GM18507 (cell line): ENCODE measurements around the gene HRAS.

ENCODE experiments used
- DNase-seq: peaks from one replicate; pipeline ENCODE4 v3.0.0; 2011; ENCODE audit warnings: low read depth; ENCODE audit not compliant: insufficient read length; ENCODE audit errors: extremely low spot score
- FAIRE-seq: peaks from 2 replicates; lab custom pipeline; 2011; peaks lifted over from hg19 to GRCh38; lab: Jason Lieb, UNC

The HRAS gene

GRCh38 chr11:555780-556661 lies 20.6 kb upstream of the HRAS start:
- no peak for DNase-seq

DNA sequence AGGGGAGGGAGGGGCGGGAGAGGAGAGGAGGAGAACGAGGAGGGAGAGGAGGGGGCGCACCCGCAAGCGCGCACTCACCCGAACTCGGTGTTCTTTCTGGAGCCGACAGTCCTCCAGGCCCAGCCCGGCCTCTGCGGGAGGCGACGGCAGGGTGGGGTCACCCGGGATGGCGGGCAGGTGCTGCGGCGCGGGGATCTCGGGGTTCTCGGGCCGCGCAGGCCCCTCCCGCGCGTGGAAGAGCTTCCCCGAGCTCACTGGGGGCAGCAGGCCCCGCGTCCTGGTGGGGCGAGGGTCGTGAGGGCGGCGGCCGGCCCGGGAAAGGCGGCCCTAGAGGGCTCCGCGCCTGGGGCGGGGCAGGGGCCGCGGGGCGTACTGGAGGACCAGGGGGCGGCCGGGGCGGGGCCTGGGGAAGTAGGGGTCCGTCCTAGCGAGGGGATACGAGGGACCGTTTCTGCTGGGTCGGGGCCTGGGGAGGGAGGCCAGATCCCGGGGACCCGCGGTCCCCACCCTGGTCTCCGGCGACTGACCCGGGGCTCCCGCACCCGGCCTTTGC lies 19.9 kb upstream of the HRAS start:
- FAIRE-seq (no peak), DNase-seq (no peak)

More at GRCh38 chr11:555780-556661, 20.6 kb upstream of the HRAS start:
- no peak for FAIRE-seq

DNA sequence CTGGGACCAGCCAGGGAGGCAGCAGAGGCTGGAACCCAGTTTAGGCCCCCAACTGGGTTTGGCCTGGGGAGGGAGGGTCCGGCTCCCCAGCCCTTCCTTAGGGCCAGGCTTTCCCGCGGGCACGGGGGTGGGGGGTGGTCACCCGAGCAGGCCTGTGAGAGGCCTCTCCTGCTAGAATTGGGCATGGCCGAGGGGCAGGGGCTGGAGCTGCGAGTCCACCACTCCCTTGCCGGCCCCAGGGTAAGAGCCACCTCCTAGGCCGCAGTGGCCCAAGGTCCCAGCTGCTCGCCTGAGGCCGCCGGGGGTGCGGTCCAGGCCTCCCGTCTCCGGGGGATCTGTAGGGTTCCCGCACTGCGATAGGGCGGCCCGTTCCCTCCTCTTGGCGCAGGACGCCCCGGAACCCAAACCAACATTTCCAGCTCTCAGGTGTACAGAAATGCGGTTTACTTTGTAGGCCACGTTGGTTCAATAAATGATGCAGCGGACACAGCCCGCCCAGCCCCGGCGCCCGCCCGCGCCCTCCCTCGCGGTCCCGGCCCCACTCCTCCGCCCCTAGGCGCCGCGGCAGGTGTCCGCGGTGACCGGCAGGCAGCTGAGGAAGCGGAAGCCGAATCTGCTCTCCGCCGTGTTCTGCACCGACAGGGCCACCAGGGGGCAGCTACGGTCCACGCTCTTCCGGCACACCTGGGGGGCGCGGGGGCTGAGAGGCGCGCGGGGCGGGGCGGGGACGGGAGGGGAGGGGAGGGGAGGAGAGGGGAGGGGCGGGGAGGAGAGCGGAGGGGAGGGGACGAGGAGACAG lies 19.3 kb upstream of the HRAS start:
- DNase-seq (peak; percentile 68), FAIRE-seq (peak; percentile 49)

DNA sequence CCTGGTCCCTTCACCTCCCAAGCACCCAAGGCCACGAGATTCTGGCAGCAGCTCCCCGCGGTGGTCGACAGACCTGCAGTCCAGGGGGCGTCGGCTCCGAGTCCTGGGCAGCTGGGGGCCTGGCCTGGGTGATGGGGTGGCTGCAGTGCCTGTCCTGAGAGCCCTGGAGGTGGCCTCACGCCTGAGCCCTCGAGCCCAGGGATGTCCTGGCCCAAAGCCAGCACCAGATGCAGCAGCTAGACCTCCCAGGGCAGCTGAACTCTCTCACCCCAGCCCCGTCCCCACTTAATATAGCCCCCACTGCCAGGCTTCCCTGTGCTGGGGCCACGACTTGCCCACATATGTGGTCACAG lies 18.6 kb upstream of the HRAS start:
- FAIRE-seq (no peak), DNase-seq (no peak)

GRCh38 chr11:553083-553987 lies 18.0 kb upstream of the HRAS start:
- no peak for DNase-seq
- FAIRE-seq = no peak

- no peak for DNase-seq
Observed at GRCh38 chr11:551596-551995, 16.2 kb upstream of the HRAS start.

GRCh38 chr11:551131-551530 lies 15.8 kb upstream of the HRAS start:
- FAIRE-seq = no peak

More at GRCh38 chr11:551596-551995, 16.2 kb upstream of the HRAS start:
- FAIRE-seq = no peak

GRCh38 chr11:550746-551085 lies 15.3 kb upstream of the HRAS start:
- FAIRE-seq (no peak), DNase-seq (no peak)

More at GRCh38 chr11:551131-551530, 15.8 kb upstream of the HRAS start:
- DNase-seq = no peak

DNA sequence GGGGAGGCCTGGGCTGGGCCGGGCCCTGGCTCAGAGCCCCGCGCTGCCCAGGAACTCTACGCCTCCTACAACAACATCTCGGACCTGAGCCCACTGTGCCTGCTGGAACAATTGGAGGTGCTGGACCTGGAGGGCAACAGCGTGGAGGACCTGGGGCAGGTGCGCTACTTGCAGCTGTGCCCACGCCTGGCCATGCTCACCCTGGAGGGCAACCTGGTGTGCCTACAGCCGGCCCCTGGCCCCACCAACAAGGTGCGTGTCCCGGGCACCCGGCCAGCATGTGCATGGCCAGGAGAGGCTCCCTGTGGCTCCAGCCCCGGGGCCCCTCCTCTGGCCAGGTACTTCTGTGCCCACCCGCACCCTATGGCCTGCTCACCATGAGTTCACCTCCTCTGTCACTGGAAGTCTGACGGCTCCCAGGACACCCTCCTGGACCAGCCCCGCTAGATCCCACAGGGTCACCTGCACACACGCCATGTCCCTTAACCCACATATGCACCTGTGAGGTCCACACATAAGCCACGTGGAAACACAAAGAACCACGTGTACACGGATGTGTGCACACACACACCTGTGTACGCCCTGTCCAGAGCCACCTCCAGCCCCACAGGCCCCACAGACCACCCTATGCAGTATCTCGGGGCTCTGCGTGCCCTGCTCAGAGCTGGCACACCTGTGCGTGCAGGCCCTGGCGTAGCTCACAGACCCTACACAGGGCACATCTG lies 14.8 kb upstream of the HRAS start:
- DNase-seq = no peak
- FAIRE-seq = no peak

DNA sequence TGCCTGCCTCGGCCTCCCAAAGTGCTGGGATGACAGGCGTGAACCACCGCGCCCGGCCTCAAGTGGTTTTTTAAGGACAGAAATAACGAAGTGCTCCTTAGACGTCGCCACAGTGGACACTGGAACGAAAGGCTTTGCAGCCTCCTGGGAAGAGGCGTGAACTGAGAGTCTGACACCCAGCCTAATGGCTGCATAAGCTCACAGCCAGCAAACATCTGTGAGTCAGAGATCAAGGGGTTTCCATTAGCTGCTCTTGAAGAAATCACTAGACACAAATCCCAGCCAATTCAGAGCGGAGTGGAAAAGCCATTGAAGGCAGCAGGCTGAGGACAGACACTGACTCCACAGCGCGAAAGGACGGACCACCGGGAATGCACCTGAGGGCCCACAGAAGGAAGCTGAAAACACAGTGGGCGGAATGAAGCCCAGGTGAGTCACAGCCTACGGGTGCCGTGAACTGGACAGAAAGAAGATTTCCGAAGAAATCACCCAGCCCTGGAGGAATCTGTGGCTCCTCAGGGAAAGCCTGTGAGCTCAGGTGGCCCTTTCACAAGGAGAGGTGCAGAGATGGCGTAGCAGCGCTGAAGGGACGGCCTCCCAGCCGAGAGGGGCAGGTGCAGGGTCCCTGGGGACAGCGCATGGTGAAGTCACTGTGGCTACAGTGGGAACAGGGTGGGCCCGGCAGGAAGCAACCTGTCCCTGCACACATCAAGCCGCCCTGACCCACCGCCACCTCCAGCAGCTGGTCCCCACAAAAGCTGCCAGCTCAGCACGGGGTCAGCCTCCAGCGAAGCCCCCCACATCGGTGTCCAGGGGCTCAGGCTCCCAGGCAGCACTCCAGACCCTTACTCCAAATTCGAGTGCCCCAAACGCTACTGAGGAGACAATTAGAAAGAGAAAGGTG lies 13.6 kb upstream of the HRAS start:
- no peak for DNase-seq
- FAIRE-seq = no peak

- FAIRE-seq (no peak), DNase-seq (no peak)
Observed at GRCh38 chr11:545171-545570, 9.8 kb upstream of the HRAS start.

- DNase-seq (no peak), FAIRE-seq (no peak)
Observed at GRCh38 chr11:544817-545166, 9.4 kb upstream of the HRAS start.

DNA sequence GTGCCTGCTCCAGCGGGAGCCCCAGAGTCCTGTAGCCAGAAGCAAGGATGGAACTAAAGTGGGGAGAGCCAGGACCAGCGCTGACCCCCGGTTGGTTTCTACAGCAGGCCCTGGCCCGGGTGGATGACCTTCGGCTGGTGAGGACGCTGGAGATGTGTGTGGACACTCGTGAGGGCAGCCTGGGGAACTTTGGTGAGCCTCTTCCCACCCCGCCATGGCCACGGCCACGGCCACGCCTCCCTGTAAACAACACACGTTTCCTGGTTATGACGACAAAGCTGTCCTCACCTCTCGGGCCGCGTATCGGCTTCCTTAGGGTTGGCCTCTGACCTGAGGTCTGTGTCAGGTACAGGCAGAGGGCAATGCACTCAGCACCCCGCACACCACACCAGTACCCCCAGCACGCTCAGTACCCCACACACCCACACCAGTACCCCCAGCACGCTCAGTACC lies 6.1 kb upstream of the HRAS start:
- FAIRE-seq = no peak
- no peak for DNase-seq

DNA sequence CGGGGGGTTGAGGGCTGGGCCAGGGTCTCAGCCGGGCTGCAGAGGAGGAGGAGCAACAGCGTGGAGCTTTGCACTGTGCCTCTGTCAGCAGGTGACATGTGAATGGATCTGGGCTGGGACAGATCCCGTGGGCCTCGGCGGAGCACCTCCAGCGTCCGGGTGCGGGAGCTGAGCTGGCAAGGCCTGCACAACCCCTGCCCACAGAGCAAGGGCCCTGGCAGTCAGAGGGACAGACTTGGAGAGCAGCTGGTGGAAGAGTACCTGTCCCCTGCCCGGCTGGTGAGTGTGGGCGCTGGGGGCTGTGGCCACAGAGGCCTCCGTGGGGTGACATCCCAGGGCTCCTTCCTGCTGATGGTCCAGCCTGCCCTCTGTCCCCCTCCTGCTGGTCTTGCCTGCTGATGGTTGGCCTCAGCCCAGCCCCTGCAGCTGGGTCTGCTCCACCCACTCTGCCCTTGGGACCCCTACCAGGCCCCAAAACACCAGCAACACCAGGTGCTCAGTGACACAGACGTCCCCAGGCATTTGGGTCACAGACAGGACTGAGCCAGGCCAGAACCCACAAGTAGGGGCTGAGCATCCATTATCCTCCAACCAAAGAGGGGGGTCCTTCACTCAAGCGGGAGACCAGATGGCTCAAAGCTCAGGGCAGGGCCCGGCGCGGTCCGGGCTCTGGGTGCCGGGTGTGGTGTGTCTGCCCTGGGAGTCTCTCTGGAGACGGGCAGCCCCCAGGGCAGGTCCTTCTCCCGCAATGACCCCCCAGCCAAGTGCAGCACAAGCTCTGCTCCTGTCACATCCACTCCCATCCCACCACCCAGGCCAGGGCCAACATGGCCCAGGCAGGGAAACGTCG lies 5.4 kb upstream of the HRAS start:
- DNase-seq (no peak), FAIRE-seq (no peak)

DNA sequence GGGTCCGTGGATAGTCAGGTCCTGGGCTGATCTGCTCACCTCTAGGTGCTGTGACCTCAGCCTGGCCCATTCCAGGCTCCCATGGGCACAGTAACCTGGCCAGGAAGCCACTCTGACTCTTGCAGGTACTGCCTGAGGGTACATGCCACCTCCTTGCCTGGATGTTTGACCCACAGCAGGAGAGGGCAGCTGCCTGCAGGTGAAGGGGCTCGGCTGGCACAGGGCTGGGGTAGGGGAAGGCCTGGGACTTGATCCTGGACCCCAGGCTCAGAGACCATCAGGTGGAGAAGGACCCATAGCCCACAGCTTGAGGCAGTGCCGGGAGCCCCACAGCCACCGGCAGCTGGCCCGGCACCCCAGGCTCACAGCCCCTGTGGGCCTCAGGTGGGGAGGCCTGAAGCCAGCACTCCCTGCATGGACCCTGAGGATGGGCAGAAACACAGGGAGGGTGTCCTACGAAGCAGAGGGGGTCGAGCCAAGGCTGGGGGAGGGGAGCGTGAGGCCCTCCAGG lies 4.7 kb upstream of the HRAS start:
- no peak for DNase-seq

GRCh38 chr11:538431-539051 lies 3.2 kb upstream of the HRAS start:
- DNase-seq (no peak), FAIRE-seq (no peak)

More for the DNA sequence above, 4.7 kb upstream of the HRAS start:
- no peak for FAIRE-seq
